ENCODE measurements around the gene C9orf40. TPM values are rescaled to one million over a fixed set of nuclear protein-coding genes. Genes with fewer than 3 reads are reported as not detected.

The C9orf40 gene
- total RNA-seq, 1 donor from 2014 or later: 5.1 TPM

DNA sequence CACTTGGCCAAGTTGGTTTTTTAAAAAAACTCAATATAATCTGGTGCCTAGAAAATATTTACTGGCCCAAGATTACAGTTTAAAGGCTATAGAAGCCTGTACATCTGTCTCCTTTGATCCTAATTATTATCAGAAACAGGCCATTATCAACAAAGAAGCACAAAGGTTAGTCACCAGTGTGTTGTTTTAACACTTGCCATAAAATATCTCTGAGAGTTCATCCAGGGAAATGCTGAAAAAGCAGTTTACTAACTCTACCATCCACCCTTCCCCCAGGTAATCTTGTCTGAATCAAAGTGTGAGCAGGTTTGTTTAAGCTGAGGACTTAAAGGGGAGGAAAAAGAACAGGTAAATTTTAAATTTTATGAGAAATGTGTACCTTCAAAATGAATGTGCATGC, 51.7 kb downstream of the C9orf40 start:
- TF ChIP-seq, protein P1, sequence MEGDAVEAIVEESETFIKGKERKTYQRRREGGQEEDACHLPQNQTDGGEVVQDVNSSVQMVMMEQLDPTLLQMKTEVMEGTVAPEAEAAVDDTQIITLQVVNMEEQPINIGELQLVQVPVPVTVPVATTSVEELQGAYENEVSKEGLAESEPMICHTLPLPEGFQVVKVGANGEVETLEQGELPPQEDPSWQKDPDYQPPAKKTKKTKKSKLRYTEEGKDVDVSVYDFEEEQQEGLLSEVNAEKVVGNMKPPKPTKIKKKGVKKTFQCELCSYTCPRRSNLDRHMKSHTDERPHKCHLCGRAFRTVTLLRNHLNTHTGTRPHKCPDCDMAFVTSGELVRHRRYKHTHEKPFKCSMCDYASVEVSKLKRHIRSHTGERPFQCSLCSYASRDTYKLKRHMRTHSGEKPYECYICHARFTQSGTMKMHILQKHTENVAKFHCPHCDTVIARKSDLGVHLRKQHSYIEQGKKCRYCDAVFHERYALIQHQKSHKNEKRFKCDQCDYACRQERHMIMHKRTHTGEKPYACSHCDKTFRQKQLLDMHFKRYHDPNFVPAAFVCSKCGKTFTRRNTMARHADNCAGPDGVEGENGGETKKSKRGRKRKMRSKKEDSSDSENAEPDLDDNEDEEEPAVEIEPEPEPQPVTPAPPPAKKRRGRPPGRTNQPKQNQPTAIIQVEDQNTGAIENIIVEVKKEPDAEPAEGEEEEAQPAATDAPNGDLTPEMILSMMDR (IDR thresholded peaks at IDR 0.05; ENCODE audit: insufficient read depth, low read length, poor library complexity, severe bottlenecking): no peak
- no peak for DNase-seq (ENCODE audit: low read depth)
- H3K27me3 ChIP-seq (ENCODE audit: control insufficient read depth, insufficient read depth, low read length): no peaks in the 10 kb centered on the region
- H3K36me3 ChIP-seq (ENCODE audit: control insufficient read depth, insufficient read depth, low read length): no peaks in the 10 kb centered on the region
- no peak overlapping the region for H3K4me3 ChIP-seq (ENCODE audit: low read depth, low read length)

Other genes with a start within 250 kb of the C9orf40 start
- gene TRPM6, start 65.0 kb downstream of the C9orf40 start, total RNA-seq: 0.07 and 0.21 TPM in 2 replicates
- 24.3 and 29.3 TPM in 2 replicates for gene CARNMT1, start 75.4 kb upstream of the C9orf40 start, total RNA-seq
- 10.3 and 14.1 TPM in 2 replicates for gene NMRK1, start 135.2 kb upstream of the C9orf40 start, total RNA-seq
- 12.3 and 15.7 TPM in 2 replicates for gene OSTF1, start 135.6 kb upstream of the C9orf40 start, total RNA-seq